ENCODE data around the gene C18orf32. TPM values are rescaled to one million over a fixed set of nuclear protein-coding genes. Genes with fewer than 3 reads are reported as not detected.
A peak's percentile ranks its signal among the peaks of the same experiment; 100 is the strongest.
"Not testable (repeated sequence)": the region's sequence is repeated elsewhere in the genome, so short reads cannot be mapped to it uniquely, and the experiment has no call there.

C18orf32 gene
- total and polyA plus RNA-seq, 2 donors from 2014 or later: 58.6 to 120 TPM

DNA sequence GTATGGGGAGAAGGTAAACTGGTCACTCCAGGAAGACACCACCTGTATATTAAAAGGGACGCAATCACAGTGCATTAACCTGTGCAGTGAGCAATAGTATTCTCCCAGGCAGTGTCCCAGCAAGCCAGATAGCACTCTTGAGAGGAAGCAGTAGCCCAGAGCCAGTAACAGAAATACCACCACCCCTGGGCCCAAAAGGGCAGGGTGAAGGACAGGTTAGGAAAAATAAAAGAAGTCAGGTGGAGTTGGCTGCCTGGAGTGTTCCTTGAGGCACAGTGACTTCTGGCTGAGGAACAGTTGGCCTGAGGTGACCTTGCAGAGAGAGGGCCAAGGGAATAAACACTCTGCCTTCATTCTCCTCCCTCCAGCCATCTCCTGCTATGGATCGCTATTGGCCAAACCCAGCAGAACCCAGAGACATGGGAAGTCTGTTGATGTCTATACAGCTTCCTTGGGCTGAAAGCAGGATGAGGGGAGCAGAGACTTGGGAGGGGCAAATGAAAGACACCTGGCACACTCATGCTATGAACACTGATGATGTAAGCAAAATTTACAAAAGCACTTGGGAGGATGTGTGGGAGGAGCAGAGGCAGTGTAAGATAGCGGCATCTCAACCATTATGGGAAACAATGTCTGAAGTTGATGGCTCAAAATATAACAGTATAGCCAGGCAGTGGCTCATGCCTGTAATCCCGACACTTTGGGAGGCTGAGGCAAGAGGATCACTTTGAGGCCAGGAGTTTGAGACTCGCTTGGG lies 7.5 kb downstream of the C18orf32 start:
- Histone ChIP-seq H3K9ac (ENCODE audit: low read length in 3 of 3) (peak overlapping the region in 1 of 3 donors; percentile 34), H3K4me1 (ENCODE audit: control insufficient read depth in 2 of 3, insufficient read depth in 2 of 3, low read depth in 1 of 3, low read length in 3 of 3) (peaks cover 0 to 4% (median 0%) of the 10 kb centered on the region in 3 donors), H3K9me3 (ENCODE audit: control insufficient read depth in 2 of 3, insufficient read depth in 1 of 3, low read length in 3 of 3) (no peaks in the 10 kb centered on the region), H3K4me3 (ENCODE audit: low read length in 3 of 3) (no peak overlapping the region), H3K27ac (ENCODE audit: low read depth in 2 of 2, low read length in 2 of 2) (no peak overlapping the region), H3K36me3 (ENCODE audit: control insufficient read depth in 2 of 3, insufficient read depth in 3 of 3, low read length in 3 of 3) (peaks cover 2 to 27% (median 12%) of the 10 kb centered on the region in 3 donors), H3K27me3 (ENCODE audit: control insufficient read depth, insufficient read depth, low read length) (no peaks in the 10 kb centered on the region)
- no peak for TF ChIP-seq CTCF (IDR thresholded peaks at IDR 0.05; ENCODE audit: borderline replicate concordance, extremely low read depth, insufficient read depth)
- no peak for FAIRE-seq
- intact Hi-C loops (cut with DNase I): no loop called here
- DNase-seq: no peak

DNA sequence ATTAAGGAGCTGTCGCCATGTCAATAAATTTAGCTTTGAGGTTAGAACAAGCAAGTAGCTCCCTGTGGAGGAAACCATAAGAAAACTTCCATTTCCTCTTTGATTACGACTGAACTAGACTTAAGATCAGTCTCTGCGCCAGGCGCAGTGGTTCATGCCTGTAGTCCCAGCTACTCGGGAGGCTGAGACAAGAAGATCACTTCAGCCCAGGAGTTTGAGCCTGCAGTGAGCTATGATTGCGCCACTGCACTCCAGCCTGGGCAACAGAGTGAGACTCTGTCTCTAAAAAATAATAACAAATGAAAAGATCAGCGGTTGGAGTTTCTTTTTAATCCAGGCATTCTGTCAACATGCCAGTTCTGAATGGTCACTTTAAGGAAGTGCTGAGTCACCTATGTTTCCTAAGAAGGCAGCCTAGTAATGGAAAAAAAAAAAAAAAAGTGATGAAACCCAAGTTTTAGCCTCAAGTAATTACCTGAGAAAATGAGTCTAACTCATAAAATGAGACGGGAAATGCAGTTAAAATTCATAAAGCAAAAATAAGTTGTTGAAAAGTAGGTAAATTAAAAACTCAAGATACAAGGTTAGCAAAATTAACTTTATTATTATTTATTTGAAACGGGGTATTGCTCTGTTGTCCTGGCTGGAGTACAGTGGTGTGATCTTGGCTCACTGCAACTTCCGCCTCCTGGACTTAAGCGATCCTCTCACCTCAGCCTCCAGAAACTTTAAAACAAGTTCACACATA lies 10.2 kb downstream of the C18orf32 start:
- no peak overlapping the region for H3K9ac ChIP-seq (ENCODE audit: low read length in 3 of 3)
- H3K4me1 ChIP-seq (ENCODE audit: control insufficient read depth in 2 of 3, insufficient read depth in 2 of 3, low read depth in 1 of 3, low read length in 3 of 3): peaks cover 0 to 6% (median 0%) of the 10 kb centered on the region in 3 donors
- TF ChIP-seq CTCF (IDR thresholded peaks at IDR 0.05; ENCODE audit: borderline replicate concordance, extremely low read depth, insufficient read depth): no peak
- no peaks in the 10 kb centered on the region for H3K27me3 ChIP-seq (ENCODE audit: control insufficient read depth, insufficient read depth, low read length)
- DNase-seq (no peak), FAIRE-seq (peak; percentile 82)
- no peaks in the 10 kb centered on the region for H3K9me3 ChIP-seq (ENCODE audit: control insufficient read depth in 2 of 3, insufficient read depth in 1 of 3, low read length in 3 of 3)
- no peak overlapping the region for H3K27ac ChIP-seq (ENCODE audit: low read depth in 2 of 2, low read length in 2 of 2)
- no peak overlapping the region for H3K4me3 ChIP-seq (ENCODE audit: low read length in 3 of 3)
- intact Hi-C loops (cut with DNase I): no loop called here
- peaks cover 2 to 16% (median 7%) of the 10 kb centered on the region in 3 donors for H3K36me3 ChIP-seq (ENCODE audit: control insufficient read depth in 2 of 3, insufficient read depth in 3 of 3, low read length in 3 of 3)

DNA sequence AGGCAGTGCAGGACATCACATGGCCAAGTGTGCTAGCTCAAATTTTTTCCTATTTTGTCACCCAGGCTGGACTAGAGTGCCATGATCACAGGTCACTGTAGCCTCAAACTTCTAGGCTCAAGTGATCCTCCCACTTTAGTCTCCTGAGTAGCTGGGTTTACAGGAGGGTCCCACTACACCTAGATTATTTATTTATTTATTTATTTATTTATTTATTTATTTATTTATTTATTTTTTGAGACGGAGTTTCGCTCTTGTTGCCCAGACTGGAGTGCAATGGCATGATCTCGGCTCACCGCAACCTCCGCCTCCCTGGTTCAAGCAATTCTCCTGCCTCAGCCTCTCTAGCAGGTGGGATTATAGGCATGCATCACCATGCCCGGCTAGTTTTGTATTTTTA lies 12.1 kb downstream of the C18orf32 start:
- H3K27me3 ChIP-seq (ENCODE audit: control insufficient read depth, insufficient read depth, low read length); H3K4me3 ChIP-seq (ENCODE audit: low read length in 3 of 3); H3K4me1 ChIP-seq (ENCODE audit: control insufficient read depth in 2 of 3, insufficient read depth in 2 of 3, low read depth in 1 of 3, low read length in 3 of 3); DNase-seq; FAIRE-seq; H3K27ac ChIP-seq (ENCODE audit: low read depth in 2 of 2, low read length in 2 of 2); intact Hi-C loops (cut with DNase I); H3K36me3 ChIP-seq (ENCODE audit: control insufficient read depth in 2 of 3, insufficient read depth in 3 of 3, low read length in 3 of 3); H3K9ac ChIP-seq (ENCODE audit: low read length in 3 of 3); H3K9me3 ChIP-seq (ENCODE audit: control insufficient read depth in 2 of 3, insufficient read depth in 1 of 3, low read length in 3 of 3): not testable (repeated sequence)

DNA sequence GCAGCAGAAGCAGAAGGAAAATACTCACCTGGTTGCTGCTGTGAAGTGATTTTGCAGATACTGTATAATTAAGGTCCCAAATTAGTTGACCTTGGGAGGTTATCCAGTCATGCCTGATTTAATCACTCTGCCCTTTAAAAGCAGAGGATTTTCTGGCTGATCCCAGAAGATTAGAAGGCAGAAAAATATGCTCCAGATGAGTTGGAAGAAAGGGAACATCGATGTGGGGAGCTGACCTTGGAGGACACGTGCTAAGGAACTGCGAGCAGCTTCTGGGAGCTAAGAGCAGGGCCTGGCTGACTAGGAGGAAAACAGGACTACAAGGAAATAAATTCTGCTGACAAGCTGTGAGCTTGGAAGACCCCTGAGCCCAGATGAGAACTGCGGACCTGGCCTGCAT lies 13.3 kb downstream of the C18orf32 start:
- no peaks in the 10 kb centered on the region for H3K27me3 ChIP-seq (ENCODE audit: control insufficient read depth, insufficient read depth, low read length)
- no peak overlapping the region for H3K9ac ChIP-seq (ENCODE audit: low read length in 3 of 3)
- peaks cover 0 to 2% (median 0%) of the 10 kb centered on the region in 3 donors for H3K36me3 ChIP-seq (ENCODE audit: control insufficient read depth in 2 of 3, insufficient read depth in 3 of 3, low read length in 3 of 3)
- no peak for DNase-seq
- peaks cover 0 to 2% (median 0%) of the 10 kb centered on the region in 3 donors for H3K4me1 ChIP-seq (ENCODE audit: control insufficient read depth in 2 of 3, insufficient read depth in 2 of 3, low read depth in 1 of 3, low read length in 3 of 3)
- no peaks in the 10 kb centered on the region for H3K9me3 ChIP-seq (ENCODE audit: control insufficient read depth in 2 of 3, insufficient read depth in 1 of 3, low read length in 3 of 3)
- peak overlapping the region in 1 of 2 donors; percentile 36 for H3K27ac ChIP-seq (ENCODE audit: low read depth in 2 of 2, low read length in 2 of 2)
- intact Hi-C loops (cut with DNase I): no loop called here
- no peak overlapping the region for H3K4me3 ChIP-seq (ENCODE audit: low read length in 3 of 3)
- no peak for TF ChIP-seq CTCF (IDR thresholded peaks at IDR 0.05; ENCODE audit: borderline replicate concordance, extremely low read depth, insufficient read depth)
- FAIRE-seq: no peak

All from kidney (tissue), 14 donors.